ENCODE results near the gene FGD3. TPM values are rescaled to one million over a fixed set of nuclear protein-coding genes. Genes with fewer than 3 reads are reported as not detected.
A peak's percentile ranks its signal among the peaks of the same experiment; 100 is the strongest.

FGD3 gene
- total and polyA plus RNA-seq, 9 donors = 2.4 to 4.8 (median 3.2) TPM

DNA sequence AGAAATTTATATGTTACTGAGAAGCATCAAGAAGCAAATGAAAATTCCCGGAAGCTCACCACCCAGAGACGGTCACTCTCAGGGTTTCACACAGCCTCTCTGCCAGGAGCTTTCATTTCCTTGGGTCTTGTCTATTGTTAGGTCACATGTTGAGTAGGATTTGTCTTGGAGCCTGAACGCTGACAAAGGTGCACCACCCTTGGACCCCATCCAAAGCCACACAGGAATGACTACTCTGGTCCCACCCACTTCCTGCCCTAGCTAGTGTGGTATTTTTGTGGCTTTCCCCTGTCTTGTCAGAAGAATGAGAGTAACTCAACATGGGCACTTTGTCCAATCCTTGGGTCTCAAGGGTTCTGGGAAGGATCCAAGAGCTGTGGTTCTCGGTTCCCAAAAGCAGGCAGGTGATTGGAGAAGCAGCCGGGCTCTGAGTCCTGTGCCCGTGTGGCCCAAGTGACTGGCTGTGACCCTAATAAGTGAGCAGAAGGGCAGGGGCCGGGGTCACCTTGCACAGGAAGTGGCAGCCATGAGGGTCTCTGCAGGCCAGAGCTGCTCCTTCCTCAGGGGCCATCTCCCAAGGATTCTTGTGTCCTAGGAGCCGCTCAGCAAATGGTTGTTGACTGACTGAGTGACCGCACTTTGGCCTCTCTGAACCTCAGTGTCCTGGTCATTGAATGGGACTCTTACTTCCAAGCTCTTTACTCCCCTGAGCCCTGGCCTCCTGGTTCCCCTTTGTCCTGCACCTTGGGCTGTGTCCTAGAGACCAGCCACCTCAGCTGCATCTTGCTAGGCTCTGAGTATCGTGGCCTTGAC, 6.9 kb downstream of the FGD3 start:
- Histone ChIP-seq H3K27ac (ENCODE audit: low read length) (no peak overlapping the region), H3K36me3 (ENCODE audit: control insufficient read depth, insufficient read depth, low read length) (no peaks in the 10 kb centered on the region), H3K9me3 (replicated peaks; ENCODE audit: control insufficient read depth, low read depth, low read length) (no peaks in the 10 kb centered on the region), H3K4me1 (ENCODE audit: control insufficient read depth, insufficient read depth, low read length) (peaks cover 9% of the 10 kb centered on the region), H3K27me3 (ENCODE audit: control insufficient read depth, insufficient read depth, low read length) (peaks cover 3% of the 10 kb centered on the region), H3K4me3 (ENCODE audit: low read length) (no peak overlapping the region)
- 82% methylated on average over 8 of the region's 10 CpGs for WGBS (ENCODE audit: insufficient coverage)
- no peak for DNase-seq

DNA sequence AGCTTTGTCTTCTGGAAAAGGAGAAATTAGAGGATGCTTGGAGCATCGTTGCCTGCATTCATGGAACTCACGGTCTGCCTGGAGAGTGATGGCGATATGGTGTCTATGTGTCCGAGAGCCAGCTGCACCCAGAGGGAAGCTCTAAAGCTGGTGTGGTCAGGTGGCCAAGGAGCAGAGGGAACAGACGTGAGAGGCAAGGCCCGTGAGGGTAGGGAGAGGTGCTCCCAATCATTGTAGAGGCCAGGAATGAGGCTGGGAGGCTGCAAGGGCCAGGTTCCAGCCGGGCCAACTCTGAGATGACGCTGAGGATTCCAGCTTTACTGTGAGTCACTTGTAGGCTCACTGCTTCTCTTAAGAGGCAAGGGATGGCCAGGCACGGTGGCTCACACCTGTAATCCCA, 7.6 kb downstream of the FGD3 start:
- Histone ChIP-seq H3K27me3 (ENCODE audit: control insufficient read depth, insufficient read depth, low read length) (no peaks in the 10 kb centered on the region), H3K9me3 (replicated peaks; ENCODE audit: control insufficient read depth, low read depth, low read length) (no peaks in the 10 kb centered on the region), H3K27ac (ENCODE audit: low read length) (no peak overlapping the region), H3K4me1 (ENCODE audit: control insufficient read depth, insufficient read depth, low read length) (peaks cover 9% of the 10 kb centered on the region), H3K36me3 (ENCODE audit: control insufficient read depth, insufficient read depth, low read length) (no peaks in the 10 kb centered on the region), H3K4me3 (ENCODE audit: low read length) (no peak overlapping the region)
- 83% methylated on average over 9 of the region's 9 CpGs for WGBS (ENCODE audit: insufficient coverage)
- no peak for DNase-seq

DNA sequence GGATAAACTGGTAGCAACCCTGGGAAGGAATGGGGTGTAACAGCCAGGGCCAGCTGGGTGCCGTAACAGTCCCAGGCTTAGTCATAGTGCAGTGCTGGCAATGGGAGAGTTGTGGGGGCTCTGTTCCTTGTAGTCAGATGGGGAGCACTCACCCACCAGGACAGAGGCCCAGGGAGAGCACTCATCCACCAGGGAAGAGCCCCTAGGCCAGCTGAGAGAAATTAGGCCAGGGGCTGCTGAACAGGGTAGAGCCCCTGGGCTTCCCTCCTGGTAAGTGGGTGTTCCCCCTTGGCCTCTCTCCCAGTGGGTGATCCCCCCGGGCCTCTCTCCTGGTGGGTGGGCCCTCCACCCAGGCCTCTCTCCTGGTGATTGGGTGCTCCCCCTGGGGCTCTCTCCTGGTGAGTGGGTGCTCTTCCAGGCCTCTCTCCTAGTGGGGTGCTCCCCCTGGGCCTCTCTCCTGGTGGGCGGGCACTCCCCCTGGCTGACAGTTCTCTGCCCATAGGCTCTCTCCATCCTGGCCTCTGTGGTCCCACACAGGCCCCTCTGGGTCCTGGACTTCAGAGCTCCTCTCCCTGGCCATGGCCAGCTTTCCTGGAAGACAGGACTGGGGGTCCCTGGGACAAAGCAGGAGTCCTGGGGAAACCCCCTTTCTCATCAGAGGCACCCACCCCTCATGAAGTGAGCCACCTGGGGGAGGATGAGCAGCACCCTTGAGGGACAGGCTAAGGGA, 13.4 kb downstream of the FGD3 start:
- no peak for DNase-seq
- H3K4me1 ChIP-seq (ENCODE audit: control insufficient read depth, insufficient read depth, low read length) = peaks cover 9% of the 10 kb centered on the region

DNA sequence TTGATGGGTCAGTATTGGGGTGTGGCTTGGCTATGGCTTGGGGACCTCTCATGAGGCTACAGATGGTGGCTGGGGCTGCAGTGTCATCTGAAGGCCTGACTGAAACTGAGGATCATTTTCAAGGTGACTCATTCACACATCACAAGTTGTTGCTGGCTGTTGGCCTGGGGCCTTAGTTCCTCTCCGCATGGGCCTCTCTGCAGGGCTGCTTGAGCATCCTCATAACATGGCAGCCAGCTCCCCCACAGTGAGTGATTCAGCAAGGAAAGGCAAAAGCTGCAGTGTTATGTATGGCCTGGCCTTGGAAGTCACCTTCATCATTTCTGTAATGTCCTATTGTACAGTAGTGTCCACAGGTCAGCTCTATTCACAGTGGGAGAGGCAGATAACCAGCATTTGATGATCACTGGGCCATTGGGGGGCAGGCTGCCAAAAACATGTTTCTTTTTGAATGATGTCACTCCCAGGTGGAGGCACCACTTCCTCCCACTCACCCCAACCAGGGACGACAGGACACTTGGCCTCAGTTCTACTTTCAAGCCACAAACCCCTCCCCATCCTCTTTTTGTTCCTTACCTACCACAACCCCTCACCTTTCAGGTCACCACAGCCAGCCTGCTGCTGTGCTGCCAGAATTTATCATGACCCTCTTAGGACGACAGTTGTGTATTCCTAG, 14.4 kb downstream of the FGD3 start:
- H3K27ac ChIP-seq (ENCODE audit: low read length) = no peak overlapping the region
- DNase-seq = no peak
- 71% methylated on average over 2 of the region's 3 CpGs for WGBS (ENCODE audit: insufficient coverage)

More for the DNA sequence above, 13.4 kb downstream of the FGD3 start:
- no peak overlapping the region for H3K4me3 ChIP-seq (ENCODE audit: low read length)
- peaks cover 7% of the 10 kb centered on the region for H3K9me3 ChIP-seq (replicated peaks; ENCODE audit: control insufficient read depth, low read depth, low read length)
- H3K36me3 ChIP-seq (ENCODE audit: control insufficient read depth, insufficient read depth, low read length) = no peaks in the 10 kb centered on the region
- no peaks in the 10 kb centered on the region for H3K27me3 ChIP-seq (ENCODE audit: control insufficient read depth, insufficient read depth, low read length)
- 94% methylated on average over 2 of the region's 3 CpGs for WGBS (ENCODE audit: insufficient coverage)
- H3K27ac ChIP-seq (ENCODE audit: low read length) = no peak overlapping the region

DNA sequence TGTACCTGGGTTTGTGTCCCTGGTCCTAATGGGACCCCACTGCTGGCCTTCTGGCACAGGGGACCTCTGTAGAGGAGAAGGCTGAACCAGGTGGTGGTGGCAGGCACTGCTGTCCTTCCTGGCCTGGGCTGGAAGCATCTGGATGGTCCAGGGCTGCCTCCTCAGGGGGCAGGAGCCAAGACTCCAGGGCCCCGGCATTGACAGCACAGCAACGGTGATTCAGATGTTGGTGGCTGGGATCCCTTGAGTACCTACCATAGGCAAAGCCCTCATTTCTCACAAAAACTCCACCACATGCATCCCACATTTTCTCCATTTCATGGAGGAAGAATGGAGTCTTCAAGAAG, 15.0 kb downstream of the FGD3 start:
- WGBS (ENCODE audit: insufficient coverage) = no CpG with 5 or more reads among the region's 2 CpGs
- Histone ChIP-seq H3K4me1 (ENCODE audit: control insufficient read depth, insufficient read depth, low read length) (peaks cover 10% of the 10 kb centered on the region), H3K27me3 (ENCODE audit: control insufficient read depth, insufficient read depth, low read length) (no peaks in the 10 kb centered on the region), H3K4me3 (ENCODE audit: low read length) (no peak overlapping the region), H3K9me3 (replicated peaks; ENCODE audit: control insufficient read depth, low read depth, low read length) (peaks cover 7% of the 10 kb centered on the region), H3K27ac (ENCODE audit: low read length) (no peak overlapping the region), H3K36me3 (ENCODE audit: control insufficient read depth, insufficient read depth, low read length) (no peaks in the 10 kb centered on the region)
- no peak for DNase-seq

More for the DNA sequence above, 14.4 kb downstream of the FGD3 start:
- Histone ChIP-seq H3K27me3 (ENCODE audit: control insufficient read depth, insufficient read depth, low read length) (no peaks in the 10 kb centered on the region), H3K9me3 (replicated peaks; ENCODE audit: control insufficient read depth, low read depth, low read length) (peaks cover 7% of the 10 kb centered on the region), H3K36me3 (ENCODE audit: control insufficient read depth, insufficient read depth, low read length) (no peaks in the 10 kb centered on the region), H3K4me1 (ENCODE audit: control insufficient read depth, insufficient read depth, low read length) (peaks cover 10% of the 10 kb centered on the region), H3K4me3 (ENCODE audit: low read length) (no peak overlapping the region)

DNA sequence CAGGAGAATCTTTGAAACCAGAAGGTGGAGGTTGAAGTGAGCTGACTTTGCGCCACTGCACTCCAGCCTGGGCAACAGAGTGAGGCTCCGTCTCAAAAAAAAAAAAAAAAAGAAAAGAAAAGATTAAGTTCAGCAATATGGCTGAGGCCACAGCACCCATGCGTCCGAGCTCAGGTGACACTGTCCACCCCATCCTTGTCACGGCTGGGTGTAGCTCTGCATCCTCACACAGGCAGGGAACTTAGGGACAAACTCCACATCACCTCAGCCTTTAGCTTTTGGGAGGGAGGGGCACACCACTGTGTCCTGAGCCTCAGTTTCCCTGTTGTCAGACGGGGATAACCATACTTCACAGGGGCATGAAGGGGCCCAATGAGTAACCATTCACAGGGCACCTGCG, 15.5 kb downstream of the FGD3 start:
- Histone ChIP-seq H3K4me3 (ENCODE audit: low read length) (no peak overlapping the region), H3K36me3 (ENCODE audit: control insufficient read depth, insufficient read depth, low read length) (no peaks in the 10 kb centered on the region), H3K9me3 (replicated peaks; ENCODE audit: control insufficient read depth, low read depth, low read length) (peaks cover 7% of the 10 kb centered on the region), H3K27ac (ENCODE audit: low read length) (no peak overlapping the region), H3K4me1 (ENCODE audit: control insufficient read depth, insufficient read depth, low read length) (peaks cover 10% of the 10 kb centered on the region), H3K27me3 (ENCODE audit: control insufficient read depth, insufficient read depth, low read length) (no peaks in the 10 kb centered on the region)
- WGBS (ENCODE audit: insufficient coverage) = 100% methylated on average over 2 of the region's 7 CpGs
- DNase-seq = no peak

DNA sequence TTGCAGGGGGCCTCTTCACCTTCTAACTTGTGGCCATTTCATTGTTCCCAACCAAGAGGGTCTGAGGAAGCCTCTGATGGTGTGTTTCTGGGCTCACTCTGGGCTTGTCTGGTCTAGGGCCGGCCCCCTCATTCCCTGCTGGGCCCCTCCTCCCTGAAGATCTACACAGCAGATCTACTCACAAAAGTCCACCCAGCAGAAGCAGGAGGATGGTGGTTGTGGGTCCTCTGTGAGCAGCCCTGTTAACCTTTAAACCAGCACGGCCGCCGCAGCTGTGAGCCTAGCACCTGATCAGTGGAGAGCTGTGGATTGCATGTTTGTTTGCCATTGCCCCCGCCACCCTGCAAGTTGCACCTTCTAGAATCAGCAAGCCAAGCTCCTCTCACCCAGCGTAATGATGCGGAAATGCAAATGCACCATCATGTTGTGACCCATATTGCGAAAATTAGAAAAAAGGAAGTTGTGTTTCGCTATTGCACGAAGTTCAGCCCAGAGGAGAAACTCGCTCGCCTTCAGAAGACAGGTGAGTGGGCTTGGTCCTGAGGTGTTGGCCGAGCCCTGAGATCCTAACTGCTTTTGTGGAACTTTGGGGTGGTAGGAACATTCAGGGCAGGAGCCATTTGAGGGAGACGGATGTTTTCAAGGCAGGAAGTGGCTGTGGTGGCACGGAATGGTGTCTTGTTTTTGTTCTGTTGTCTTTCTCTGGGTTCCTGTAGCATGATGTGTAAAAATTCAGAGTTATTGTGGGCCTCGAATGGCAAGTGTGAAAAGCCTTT, 16.7 kb downstream of the FGD3 start:
- Histone ChIP-seq H3K27ac (ENCODE audit: low read length) (peak overlapping the region; percentile 15), H3K9me3 (replicated peaks; ENCODE audit: control insufficient read depth, low read depth, low read length) (peaks cover 7% of the 10 kb centered on the region), H3K4me1 (ENCODE audit: control insufficient read depth, insufficient read depth, low read length) (peaks cover 10% of the 10 kb centered on the region), H3K36me3 (ENCODE audit: control insufficient read depth, insufficient read depth, low read length) (no peaks in the 10 kb centered on the region), H3K4me3 (ENCODE audit: low read length) (peak overlapping the region; percentile 30), H3K27me3 (ENCODE audit: control insufficient read depth, insufficient read depth, low read length) (no peaks in the 10 kb centered on the region)
- WGBS (ENCODE audit: insufficient coverage) = 69% methylated on average over 12 of the region's 16 CpGs
- DNase-seq = peak; percentile 45

DNA sequence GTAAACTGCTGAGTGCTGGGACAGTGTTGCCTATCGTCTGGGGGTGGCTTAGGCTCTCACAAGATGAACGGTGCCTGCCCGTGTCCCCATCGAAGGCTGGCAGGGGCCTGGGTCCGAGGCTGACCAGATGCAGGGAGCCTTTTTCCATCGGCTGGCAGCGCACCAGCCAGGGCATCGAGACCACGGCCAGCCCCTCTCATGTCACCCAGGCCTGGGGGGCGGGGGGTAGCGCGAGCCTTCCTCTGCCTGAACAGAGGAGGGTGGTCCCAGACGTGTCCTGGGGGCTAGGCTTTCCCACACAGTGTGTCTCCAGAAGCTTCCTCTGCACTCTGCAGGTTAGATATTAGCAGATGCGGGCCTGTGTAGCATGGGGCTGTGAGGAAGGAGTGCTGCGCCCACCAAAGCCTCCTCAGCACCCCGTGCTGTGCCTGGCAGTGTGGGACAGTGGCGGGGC, 17.3 kb downstream of the FGD3 start:
- Histone ChIP-seq H3K4me1 (ENCODE audit: control insufficient read depth, insufficient read depth, low read length) (peaks cover 10% of the 10 kb centered on the region), H3K36me3 (ENCODE audit: control insufficient read depth, insufficient read depth, low read length) (no peaks in the 10 kb centered on the region), H3K9me3 (replicated peaks; ENCODE audit: control insufficient read depth, low read depth, low read length) (peaks cover 7% of the 10 kb centered on the region), H3K27ac (ENCODE audit: low read length) (peak overlapping the region; percentile 15), H3K27me3 (ENCODE audit: control insufficient read depth, insufficient read depth, low read length) (no peaks in the 10 kb centered on the region), H3K4me3 (ENCODE audit: low read length) (peak overlapping the region; percentile 30)
- 72% methylated on average over 17 of the region's 17 CpGs for WGBS (ENCODE audit: insufficient coverage)
- no peak for DNase-seq

DNA sequence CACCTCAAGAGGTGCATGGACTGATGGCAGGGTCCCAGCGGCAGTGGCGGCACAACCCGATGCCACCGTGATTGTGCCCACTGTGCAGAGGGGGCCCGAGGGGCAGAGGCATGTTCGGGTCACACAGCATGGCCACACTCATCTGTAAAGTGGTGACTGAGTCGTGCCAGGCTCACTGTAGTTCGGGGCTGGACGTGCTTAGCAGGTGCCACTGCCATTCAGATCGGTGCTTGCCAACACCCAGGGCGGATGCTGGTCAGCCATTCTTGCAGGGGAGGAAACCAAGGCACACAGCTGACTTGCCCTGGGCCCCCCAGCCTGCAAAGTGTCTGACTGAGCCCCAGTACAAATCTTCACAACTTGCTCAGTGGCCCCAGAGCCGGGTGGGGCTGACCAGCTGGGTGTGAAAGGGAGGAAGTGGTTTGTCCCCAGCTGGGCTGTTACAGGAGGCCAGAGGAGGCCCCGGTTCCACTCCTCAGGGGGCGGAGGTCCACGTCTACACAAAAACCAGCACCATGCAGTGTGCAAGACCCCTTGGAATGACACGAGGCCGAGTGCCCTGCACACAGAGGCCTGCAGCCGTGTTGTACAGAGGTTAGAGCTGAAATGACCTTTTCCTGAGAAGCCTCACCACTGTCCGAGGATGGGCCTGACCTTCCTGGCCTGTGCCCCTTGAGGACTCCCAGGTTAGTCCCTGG, 17.9 kb downstream of the FGD3 start:
- 77% methylated on average over 13 of the region's 19 CpGs for WGBS (ENCODE audit: insufficient coverage)
- Histone ChIP-seq H3K27ac (ENCODE audit: low read length) (peak overlapping the region; percentile 13), H3K9me3 (replicated peaks; ENCODE audit: control insufficient read depth, low read depth, low read length) (peaks cover 7% of the 10 kb centered on the region), H3K36me3 (ENCODE audit: control insufficient read depth, insufficient read depth, low read length) (no peaks in the 10 kb centered on the region), H3K27me3 (ENCODE audit: control insufficient read depth, insufficient read depth, low read length) (no peaks in the 10 kb centered on the region), H3K4me1 (ENCODE audit: control insufficient read depth, insufficient read depth, low read length) (peaks cover 10% of the 10 kb centered on the region), H3K4me3 (ENCODE audit: low read length) (peak overlapping the region; percentile 30)
- DNase-seq = no peak

Data from muscle of leg (tissue), 11 donors.